Measurements from ENCODE around the gene NUBPL.

NUBPL gene

DNA sequence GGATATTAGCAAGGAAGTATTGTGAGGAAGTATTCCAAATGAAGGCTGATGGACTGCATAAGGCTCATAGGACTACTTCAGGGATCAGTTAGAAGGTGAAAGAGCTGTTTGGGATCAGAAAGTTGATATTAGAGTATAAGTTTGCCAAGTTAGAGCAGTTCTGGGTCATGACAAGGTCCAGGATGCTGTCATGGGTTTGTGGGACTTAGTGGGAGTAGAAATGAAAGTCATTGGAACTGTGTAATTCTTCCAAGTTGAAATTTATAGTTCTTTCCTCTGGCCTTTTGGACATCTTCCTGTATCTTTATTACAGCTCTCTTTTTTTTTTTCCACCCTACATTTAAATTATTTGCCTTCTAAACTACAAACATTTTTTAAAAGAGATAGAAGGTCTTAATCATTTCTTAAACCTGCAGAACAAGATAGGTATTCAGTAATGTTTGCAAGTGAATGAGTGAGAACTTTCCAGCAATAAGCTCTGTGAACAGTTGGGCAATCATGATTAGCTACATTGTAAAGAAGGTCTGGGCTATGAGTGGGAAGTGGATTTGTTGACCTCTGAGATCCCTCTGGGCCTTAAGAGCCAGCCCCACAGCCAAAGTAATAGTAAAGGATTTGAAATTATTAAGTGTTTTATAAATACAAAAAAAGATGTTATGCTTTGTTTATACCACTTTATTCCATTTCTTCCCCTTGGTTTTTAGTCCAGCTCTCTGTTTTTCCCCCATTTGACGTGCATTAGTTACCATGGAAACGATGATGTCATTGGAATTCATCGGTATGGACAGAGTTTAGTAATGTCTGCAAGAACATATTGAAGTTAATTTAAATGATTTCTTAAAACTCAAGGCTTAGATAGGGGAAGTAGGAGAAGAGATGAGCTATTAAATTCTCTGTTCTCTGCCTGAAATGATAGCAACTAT, 268.0 kb downstream of the NUBPL start:
- no peak for TF ChIP-seq EZH2 (optimal IDR thresholded peaks at IDR 0.05; ENCODE audit: low read depth, low read length)
- no peak for TF ChIP-seq EZH2phosphoT487 (IDR thresholded peaks at IDR 0.05; ENCODE audit: low read length)
- TF ChIP-seq, protein P1, sequence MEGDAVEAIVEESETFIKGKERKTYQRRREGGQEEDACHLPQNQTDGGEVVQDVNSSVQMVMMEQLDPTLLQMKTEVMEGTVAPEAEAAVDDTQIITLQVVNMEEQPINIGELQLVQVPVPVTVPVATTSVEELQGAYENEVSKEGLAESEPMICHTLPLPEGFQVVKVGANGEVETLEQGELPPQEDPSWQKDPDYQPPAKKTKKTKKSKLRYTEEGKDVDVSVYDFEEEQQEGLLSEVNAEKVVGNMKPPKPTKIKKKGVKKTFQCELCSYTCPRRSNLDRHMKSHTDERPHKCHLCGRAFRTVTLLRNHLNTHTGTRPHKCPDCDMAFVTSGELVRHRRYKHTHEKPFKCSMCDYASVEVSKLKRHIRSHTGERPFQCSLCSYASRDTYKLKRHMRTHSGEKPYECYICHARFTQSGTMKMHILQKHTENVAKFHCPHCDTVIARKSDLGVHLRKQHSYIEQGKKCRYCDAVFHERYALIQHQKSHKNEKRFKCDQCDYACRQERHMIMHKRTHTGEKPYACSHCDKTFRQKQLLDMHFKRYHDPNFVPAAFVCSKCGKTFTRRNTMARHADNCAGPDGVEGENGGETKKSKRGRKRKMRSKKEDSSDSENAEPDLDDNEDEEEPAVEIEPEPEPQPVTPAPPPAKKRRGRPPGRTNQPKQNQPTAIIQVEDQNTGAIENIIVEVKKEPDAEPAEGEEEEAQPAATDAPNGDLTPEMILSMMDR (IDR thresholded peaks at IDR 0.05; ENCODE audit: low read length), result no peak
- no peak for DNase-seq
- Histone ChIP-seq H4K20me1 (ENCODE audit: insufficient read depth, low read length) (no peaks in the 10 kb centered on the region), H3K9me3 (replicated peaks; ENCODE audit: insufficient read depth, low read length) (no peaks in the 10 kb centered on the region), H3K79me2 (ENCODE audit: low read length) (no peaks in the 10 kb centered on the region), H3K4me1 (ENCODE audit: low read length) (no peaks in the 10 kb centered on the region), H3K36me3 (replicated peaks; ENCODE audit: insufficient read depth, low read length) (no peaks in the 10 kb centered on the region), H3K4me3 (ENCODE audit: low read length) (no peak overlapping the region), H2AFZ (ENCODE audit: low read length) (no peak overlapping the region), H3F3A (ENCODE audit: insufficient read depth, low read length) (no peaks in the 10 kb centered on the region), H3K27ac (ENCODE audit: low read length) (no peak overlapping the region), H3K9me2 (replicated peaks; ENCODE audit: insufficient read depth, low read length) (no peaks in the 10 kb centered on the region), H3K27me3 (replicated peaks; ENCODE audit: insufficient read depth, low read length) (no peaks in the 10 kb centered on the region), H3K4me2 (ENCODE audit: low read depth, low read length) (no peak overlapping the region), H3K9ac (ENCODE audit: low read length) (no peak overlapping the region)

GRCh38 chr14:31834616-31835015, 273.4 kb downstream of the NUBPL start:
- no peaks in the 10 kb centered on the region for H3K9me2 ChIP-seq (replicated peaks; ENCODE audit: insufficient read depth, low read length)

DNA sequence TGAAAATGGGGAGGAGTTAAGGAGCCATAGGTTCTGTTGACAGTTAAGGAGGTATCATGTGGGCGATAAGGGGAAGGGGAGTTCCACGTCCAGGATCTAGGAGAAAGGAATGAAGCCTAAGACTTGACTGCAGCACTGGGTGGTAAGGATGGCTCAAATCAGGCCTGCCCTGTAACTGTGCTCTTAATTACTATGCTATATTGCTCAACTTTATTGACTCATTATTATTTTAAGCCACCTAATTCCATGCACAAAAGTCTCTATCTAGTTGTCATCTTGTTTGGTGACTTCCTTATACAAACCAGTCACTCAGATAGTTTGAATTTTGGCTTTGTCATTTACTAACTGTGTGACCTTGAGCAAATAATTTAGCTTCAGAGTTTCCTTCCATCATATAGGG, 273.8 kb downstream of the NUBPL start:
- DNase-seq, result no peak
- Histone ChIP-seq H3K36me3 (replicated peaks; ENCODE audit: insufficient read depth, low read length) (no peaks in the 10 kb centered on the region), H3K27me3 (replicated peaks; ENCODE audit: insufficient read depth, low read length) (no peaks in the 10 kb centered on the region), H3K9ac (ENCODE audit: low read length) (no peak overlapping the region), H4K20me1 (ENCODE audit: insufficient read depth, low read length) (no peaks in the 10 kb centered on the region), H3K79me2 (ENCODE audit: low read length) (no peaks in the 10 kb centered on the region), H3K4me1 (ENCODE audit: low read length) (no peaks in the 10 kb centered on the region), H3K4me2 (ENCODE audit: low read depth, low read length) (no peak overlapping the region), H3K9me2 (replicated peaks; ENCODE audit: insufficient read depth, low read length) (no peaks in the 10 kb centered on the region), H3K4me3 (ENCODE audit: low read length) (no peak overlapping the region), H3K27ac (ENCODE audit: low read length) (no peak overlapping the region), H3K9me3 (replicated peaks; ENCODE audit: insufficient read depth, low read length) (no peaks in the 10 kb centered on the region), H2AFZ (ENCODE audit: low read length) (no peak overlapping the region), H3F3A (ENCODE audit: insufficient read depth, low read length) (no peaks in the 10 kb centered on the region)
- no peak for TF ChIP-seq EZH2 (optimal IDR thresholded peaks at IDR 0.05; ENCODE audit: low read depth, low read length)
- no peak for TF ChIP-seq EZH2phosphoT487 (IDR thresholded peaks at IDR 0.05; ENCODE audit: low read length)
- TF ChIP-seq, protein P1 (IDR thresholded peaks at IDR 0.05; ENCODE audit: low read length), result no peak

More at GRCh38 chr14:31834616-31835015, 273.4 kb downstream of the NUBPL start:
- TF ChIP-seq, protein P1 (IDR thresholded peaks at IDR 0.05; ENCODE audit: low read length), result no peak
- TF ChIP-seq EZH2 (optimal IDR thresholded peaks at IDR 0.05; ENCODE audit: low read depth, low read length), result no peak
- no peak for TF ChIP-seq EZH2phosphoT487 (IDR thresholded peaks at IDR 0.05; ENCODE audit: low read length)
- H3F3A ChIP-seq (ENCODE audit: insufficient read depth, low read length), result no peaks in the 10 kb centered on the region
- H3K27ac ChIP-seq (ENCODE audit: low read length), result no peak overlapping the region
- H4K20me1 ChIP-seq (ENCODE audit: insufficient read depth, low read length), result no peaks in the 10 kb centered on the region
- no peak overlapping the region for H3K4me3 ChIP-seq (ENCODE audit: low read length)
- no peak overlapping the region for H3K9ac ChIP-seq (ENCODE audit: low read length)
- no peak for DNase-seq
- no peak overlapping the region for H3K4me2 ChIP-seq (ENCODE audit: low read depth, low read length)
- no peak overlapping the region for H2AFZ ChIP-seq (ENCODE audit: low read length)
- H3K79me2 ChIP-seq (ENCODE audit: low read length), result no peaks in the 10 kb centered on the region
- H3K27me3 ChIP-seq (replicated peaks; ENCODE audit: insufficient read depth, low read length), result no peaks in the 10 kb centered on the region
- H3K9me3 ChIP-seq (replicated peaks; ENCODE audit: insufficient read depth, low read length), result no peaks in the 10 kb centered on the region
- H3K4me1 ChIP-seq (ENCODE audit: low read length), result no peaks in the 10 kb centered on the region
- H3K36me3 ChIP-seq (replicated peaks; ENCODE audit: insufficient read depth, low read length), result no peaks in the 10 kb centered on the region

Measured in MM.1S (cell line).